Measurements from ENCODE around the gene VSTM4.

DNA sequence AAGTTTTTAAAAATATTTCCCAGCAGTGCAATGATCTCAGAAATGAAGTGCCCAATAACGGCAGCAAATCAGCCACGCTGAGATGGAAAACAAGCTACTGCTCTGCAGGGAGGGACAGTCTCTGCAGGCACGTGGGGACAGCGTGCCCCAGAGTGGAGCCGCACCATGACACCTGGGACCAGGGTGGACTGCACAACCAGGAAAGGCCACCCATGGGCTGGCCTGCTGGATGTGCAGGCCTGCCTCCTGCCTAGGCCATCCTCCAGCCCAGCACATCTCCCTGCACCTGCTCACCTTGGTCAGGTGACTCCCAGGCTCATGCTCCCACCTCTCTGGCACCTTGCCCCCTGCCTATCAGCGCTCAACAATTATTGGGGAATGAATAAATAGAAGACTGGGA lies 80.4 kb downstream of the VSTM4 start:
- TF ChIP-seq CTCF (conservative IDR thresholded peaks at IDR 0.05) (no peak), EZH2 (IDR thresholded peaks at IDR 0.05; ENCODE audit: low read depth) (no peak)

Data from PC-9 (cell line).